HK-2 (cell line): ENCODE results near the gene ZNF521.
A peak's percentile ranks its signal among the peaks of the same experiment; 100 is the strongest.

Experiments used
- DNase-seq: peaks from one replicate; pipeline ENCODE4 v3.0.0-alpha.2; 2018; ENCODE audit not compliant: unreplicated experiment

The ZNF521 gene

GRCh38 chr18:25351777-25352628 is at the start of gene ZNF521:
TSS of gene ZNF521 (minus strand) at chr18:25352166. CDS start at chr18:25350946, 1,220 bp downstream.
- DNase-seq = peak; percentile 27

DNA sequence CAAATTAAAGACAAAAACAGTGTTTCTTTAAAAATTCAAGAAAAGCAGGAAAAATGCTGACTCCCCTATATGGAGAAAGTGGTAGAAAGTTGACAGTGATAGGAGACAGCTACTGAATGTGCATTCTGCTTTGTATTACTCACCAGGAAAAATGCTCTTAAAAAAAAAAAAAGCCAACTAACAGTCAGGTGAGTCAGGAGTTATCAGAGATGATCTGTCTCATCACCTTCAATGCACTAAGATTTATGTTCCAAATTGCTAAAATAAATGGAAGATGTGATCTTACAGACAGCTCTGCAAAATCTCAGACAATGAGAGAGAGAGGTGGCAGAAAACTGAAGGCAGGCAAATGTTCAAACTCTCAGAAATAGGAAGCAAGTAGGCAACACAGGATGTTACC is 47.6 kb upstream of the ZNF521 start:
- DNase-seq = no peak

- no peak for DNase-seq
Measured at GRCh38 chr18:25392192-25392591, 40.2 kb upstream of the ZNF521 start.

DNA sequence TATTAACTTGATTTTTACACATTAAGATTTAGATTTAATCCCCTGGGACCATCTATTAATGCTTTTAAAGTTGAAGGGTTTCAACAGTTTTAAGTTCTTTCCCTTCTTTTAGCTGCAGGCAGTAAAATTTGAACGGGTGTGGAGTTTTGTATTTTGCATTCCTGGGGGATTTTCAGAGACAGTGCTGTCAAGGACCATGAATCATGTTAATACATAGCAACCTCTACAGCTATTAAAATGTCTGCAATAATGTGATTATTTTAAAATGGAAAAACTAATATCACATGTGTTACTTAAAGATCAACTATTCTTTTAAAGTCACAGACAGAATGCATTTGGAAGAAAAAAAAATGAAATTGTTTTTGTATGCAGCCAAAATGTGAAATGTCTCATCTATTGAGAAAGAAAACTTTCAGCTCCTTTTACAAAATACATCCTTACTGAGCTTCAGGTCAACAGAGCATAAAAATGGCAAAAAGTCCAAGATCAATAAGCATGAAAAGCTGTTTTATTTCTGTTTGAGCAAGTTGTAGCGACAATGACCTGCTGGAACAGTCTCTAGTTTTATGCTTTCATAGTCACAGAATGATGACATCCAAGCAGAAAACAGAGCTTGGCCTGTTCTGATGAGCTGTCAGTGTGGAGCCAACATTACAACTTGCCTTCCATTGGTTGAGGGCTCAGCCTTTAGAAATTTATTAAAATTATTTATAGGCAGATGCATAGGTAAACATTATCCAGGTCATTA is 21.6 kb upstream of the ZNF521 start:
- no peak for DNase-seq

DNA sequence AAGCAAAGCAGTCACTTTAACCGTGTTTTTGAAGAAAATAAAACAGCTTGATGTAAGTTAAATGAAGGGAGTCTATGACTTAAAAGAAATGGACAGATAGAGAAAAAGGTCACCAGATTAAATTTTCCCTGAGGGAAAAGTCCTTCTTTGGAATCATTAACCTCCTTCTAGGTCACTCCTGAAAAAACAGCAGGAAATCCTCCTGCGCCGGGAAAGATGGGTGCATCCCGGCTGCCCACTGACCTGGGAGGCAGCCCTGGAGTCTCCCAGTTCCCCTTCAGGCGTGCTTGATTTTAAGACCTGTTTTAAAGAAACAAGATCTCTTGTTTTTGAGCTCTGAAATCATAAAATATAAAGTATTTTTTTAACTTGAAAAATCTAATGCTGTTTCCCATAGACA is 18.4 kb upstream of the ZNF521 start:
- DNase-seq = no peak

DNA sequence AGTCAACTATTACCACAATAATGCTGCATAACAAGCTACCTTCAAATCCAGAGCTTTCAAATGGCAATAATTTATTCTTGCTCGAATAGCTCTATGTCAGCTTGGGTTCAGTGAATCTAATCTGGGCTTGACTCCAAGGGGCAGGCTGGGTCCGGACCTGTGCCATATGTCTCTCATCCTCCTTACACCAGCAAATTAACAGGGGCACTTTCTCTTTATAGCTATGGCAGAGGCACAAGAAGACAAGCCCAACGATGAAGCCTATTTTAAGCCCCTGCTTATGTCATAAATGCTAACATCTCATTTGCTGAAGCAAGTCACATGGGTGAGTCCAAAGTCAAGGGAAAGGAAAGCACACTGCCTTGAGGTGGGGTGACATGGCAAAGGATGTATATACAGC is 13.3 kb upstream of the ZNF521 start:
- DNase-seq = no peak

DNA sequence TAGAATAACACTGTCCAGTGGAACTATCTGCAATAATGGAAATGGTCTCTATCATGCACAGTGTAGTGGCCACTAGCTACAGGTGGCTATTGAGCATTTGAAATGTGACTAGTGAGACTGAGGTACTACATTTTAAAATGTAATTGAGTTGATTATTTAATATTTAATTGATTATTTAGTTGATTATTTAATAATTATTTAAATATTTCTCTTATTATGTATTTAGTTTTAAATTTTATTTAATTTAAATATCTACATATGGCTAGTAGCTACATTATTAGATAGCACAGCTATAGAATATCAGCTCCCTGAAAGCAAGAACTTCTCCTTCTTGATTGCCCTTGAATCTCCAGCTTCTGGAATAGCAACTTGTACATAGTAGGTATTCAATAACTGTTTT is 12.8 kb upstream of the ZNF521 start:
- DNase-seq = no peak

- no peak for DNase-seq
Measured at GRCh38 chr18:25360301-25360899, 8.4 kb upstream of the ZNF521 start.

DNA sequence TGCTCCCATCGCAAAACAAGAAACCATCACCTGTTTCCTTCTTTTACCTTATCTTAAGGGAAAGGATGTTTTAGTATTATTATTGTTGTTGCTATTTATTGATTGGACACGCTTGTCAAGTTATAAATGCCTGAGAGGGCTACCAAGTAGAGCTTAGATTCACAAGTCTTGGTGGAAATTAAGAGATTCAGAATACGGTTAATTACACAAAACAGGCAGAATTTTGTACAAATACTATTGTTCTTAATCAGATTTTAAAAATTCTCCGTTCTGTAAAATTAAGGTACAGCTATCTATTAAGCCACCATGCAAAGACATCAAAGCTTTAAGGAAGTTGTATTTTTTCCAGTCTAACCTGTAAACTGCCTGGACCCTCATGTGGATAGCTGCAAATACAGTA is 1.1 kb upstream of the ZNF521 start:
- no peak for DNase-seq

DNA sequence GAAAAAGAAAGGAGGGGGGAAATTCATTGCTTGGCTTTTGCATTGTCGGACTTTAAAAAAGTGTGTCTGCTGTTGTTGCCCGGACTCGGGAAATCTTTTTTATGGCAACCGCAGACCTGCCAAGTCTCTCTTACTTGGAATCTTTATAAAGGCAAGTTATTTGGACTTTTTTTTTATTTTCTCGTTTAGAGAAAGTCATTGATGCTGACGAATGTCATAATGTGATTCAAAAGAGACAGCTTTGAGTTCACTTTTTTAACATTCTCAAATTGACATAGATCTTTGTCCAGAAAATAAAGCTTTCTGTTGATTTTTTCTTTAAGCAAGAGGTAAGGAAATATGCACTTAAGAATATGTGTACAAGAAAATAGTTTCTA is 651 bp upstream of the ZNF521 start:
- DNase-seq = no peak

GRCh38 chr18:25351280-25351775 is 638 bp downstream of the ZNF521 start:
- DNase-seq = no peak

DNA sequence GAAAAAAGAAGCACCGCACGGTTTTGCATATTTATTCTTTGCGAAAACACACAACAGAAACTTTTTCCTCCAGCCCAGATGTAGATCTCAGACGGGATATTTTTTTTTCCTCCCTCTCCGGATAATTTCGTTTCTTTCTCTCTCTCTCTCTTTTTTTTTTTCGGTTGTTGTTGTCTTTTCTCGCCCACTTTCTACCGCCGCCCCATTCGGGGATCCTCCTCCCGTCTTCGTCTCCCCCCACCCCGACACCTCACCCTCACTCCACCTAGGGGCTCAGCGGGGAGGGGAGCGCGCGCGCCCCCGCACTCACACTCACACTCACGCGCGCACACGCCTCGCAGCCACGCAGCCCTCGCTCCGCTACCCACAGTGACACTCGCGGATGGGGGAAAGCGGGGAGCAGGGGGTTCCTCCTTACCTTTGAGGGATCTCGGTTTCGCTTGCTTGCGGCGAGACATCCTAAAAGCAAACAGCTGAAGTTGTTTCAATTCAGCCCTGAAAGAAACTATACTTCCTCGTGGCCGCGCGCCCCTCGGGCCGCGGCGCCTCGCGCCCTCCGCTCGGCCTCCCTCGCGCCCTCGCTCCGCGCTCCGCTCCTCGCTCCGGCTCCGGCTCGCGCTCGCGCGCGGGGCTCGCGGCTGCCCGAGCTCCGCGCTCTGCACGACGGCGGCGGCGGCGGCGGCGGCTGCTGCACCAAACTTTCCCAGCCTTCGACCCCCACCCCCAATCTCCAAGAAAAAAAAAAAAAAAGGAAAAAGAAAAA is 1.3 kb downstream of the ZNF521 start:
- DNase-seq = no peak

DNA sequence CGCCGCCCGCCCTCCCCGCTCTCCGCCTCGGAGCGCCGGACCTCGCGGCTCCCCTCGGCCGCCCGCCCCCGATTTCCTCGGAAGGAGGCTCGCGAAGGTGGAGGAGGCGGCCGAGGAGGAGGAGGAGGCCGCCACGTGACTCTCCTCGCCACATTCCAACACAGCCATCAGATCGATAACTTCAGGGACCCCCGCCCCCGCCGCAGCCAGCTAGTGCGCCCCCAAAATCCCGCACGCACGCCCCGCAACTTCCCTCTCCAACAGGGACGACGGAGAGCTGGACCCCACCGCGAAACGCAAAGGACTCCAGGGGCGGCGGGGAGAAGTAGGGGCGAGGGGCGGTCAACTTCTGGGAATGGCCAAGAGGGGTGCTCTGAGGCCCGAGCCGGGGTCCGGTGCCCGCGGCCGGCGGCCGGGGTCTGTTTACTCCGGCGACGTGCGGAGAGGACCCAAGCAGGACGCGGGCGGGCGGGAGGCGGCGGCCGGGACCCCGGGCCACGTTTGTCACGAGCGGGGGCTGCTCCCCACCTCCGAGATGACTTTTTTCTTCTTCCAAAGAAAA is 2.0 kb downstream of the ZNF521 start:
- DNase-seq = no peak

GRCh38 chr18:25349131-25349925 is 2.6 kb downstream of the ZNF521 start:
- no peak for DNase-seq

- no peak for DNase-seq
Measured at GRCh38 chr18:25348386-25349130, 3.4 kb downstream of the ZNF521 start.

- no peak for DNase-seq
Measured at GRCh38 chr18:25346561-25346960, 5.4 kb downstream of the ZNF521 start.

DNA sequence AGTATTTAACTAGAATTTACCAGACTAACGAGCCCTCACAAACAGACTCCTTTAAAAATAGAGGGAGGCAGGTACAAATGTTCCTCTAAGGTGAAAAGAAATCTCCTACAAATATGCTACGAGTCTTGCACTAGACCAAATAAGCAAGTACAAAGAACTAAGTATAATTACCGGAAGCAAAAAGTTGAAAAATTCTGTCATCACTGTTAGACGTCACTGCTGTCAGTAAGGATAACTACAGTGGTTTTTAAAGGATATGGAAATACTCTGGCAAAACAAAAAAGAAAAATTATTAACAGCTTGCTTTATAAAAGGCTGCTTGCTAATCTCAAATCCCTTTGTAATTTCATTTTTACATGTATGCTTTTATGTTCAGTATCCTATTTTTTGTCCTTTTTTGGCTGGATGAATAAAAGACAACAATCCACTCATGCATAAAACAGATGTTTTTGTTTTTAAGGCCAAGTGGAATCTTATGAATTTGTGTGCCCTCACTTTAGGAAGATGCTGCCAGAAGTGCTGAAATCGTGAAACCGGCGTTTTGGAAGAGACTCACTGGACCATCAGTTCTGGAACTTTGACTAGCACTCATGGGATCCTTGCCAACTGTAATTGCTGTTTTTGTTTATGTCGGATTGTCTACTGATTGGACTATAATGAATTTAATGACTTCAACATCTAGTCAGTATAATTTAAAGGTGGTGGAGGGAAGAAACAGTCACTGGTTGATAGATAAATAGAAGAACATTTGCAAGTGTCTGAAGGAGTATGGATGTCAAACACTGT is 6.7 kb downstream of the ZNF521 start:
- no peak for DNase-seq

- DNase-seq = no peak
Measured at GRCh38 chr18:25341831-25342230, 10.1 kb downstream of the ZNF521 start.

- no peak for DNase-seq
Measured at GRCh38 chr18:25340762-25341161, 11.2 kb downstream of the ZNF521 start.
